ENCODE data around the gene MMP12. TPM values are rescaled to one million over a fixed set of nuclear protein-coding genes. Genes with fewer than 3 reads are reported as not detected.

MMP12 gene
- total and polyA plus RNA-seq, 4 donors = 0.09 TPM; not detected in 3

- no peaks in the 10 kb centered on the region for H3K27me3 ChIP-seq (ENCODE audit: control insufficient read depth, insufficient read depth, low read length)
- DNase-seq (ENCODE audit: low read depth in 4 of 6, low spot score in 6 of 6) = no peak
- no peaks in the 10 kb centered on the region for H3K36me3 ChIP-seq (ENCODE audit: control insufficient read depth, insufficient read depth, low read length)
- H3K4me1 ChIP-seq (ENCODE audit: control insufficient read depth, insufficient read depth, low read length) = no peaks in the 10 kb centered on the region
- no peak overlapping the region for H3K4me3 ChIP-seq (ENCODE audit: low read depth, low read length)
- no peaks in the 10 kb centered on the region for H3K9me3 ChIP-seq (ENCODE audit: control insufficient read depth, insufficient read depth, low read length)
- WGBS (ENCODE audit: insufficient coverage) = 86% methylated on average over 1 of the region's 2 CpGs
- no peak overlapping the region for H3K27ac ChIP-seq (ENCODE audit: low read depth, low read length)
Measured at GRCh38 chr11:102853956-102854355, 20.8 kb downstream of the MMP12 start.

- H3K27me3 ChIP-seq (ENCODE audit: control insufficient read depth, insufficient read depth, low read length) = no peaks in the 10 kb centered on the region
- no peak for DNase-seq (ENCODE audit: low read depth in 4 of 6, low spot score in 6 of 6)
- no peaks in the 10 kb centered on the region for H3K4me1 ChIP-seq (ENCODE audit: control insufficient read depth, insufficient read depth, low read length)
- no peak overlapping the region for H3K4me3 ChIP-seq (ENCODE audit: low read depth, low read length)
- H3K36me3 ChIP-seq (ENCODE audit: control insufficient read depth, insufficient read depth, low read length) = no peaks in the 10 kb centered on the region
- H3K27ac ChIP-seq (ENCODE audit: low read depth, low read length) = no peak overlapping the region
- no peaks in the 10 kb centered on the region for H3K9me3 ChIP-seq (ENCODE audit: control insufficient read depth, insufficient read depth, low read length)
- WGBS (ENCODE audit: insufficient coverage) = no CpG with 5 or more reads among the region's 3 CpGs
Measured at GRCh38 chr11:102853055-102853454, 21.7 kb downstream of the MMP12 start.

- Histone ChIP-seq H3K9me3 (ENCODE audit: control insufficient read depth, insufficient read depth, low read length) (no peaks in the 10 kb centered on the region), H3K4me3 (ENCODE audit: low read depth, low read length) (no peak overlapping the region), H3K27ac (ENCODE audit: low read depth, low read length) (no peak overlapping the region), H3K36me3 (ENCODE audit: control insufficient read depth, insufficient read depth, low read length) (no peaks in the 10 kb centered on the region), H3K27me3 (ENCODE audit: control insufficient read depth, insufficient read depth, low read length) (no peaks in the 10 kb centered on the region), H3K4me1 (ENCODE audit: control insufficient read depth, insufficient read depth, low read length) (no peaks in the 10 kb centered on the region)
- 98% methylated on average over 4 of the region's 7 CpGs for WGBS (ENCODE audit: insufficient coverage)
- peak in 1 of 6 donors; percentile 18 for DNase-seq (ENCODE audit: low read depth in 4 of 6, low spot score in 6 of 6)
Measured at GRCh38 chr11:102850973-102851745, 23.6 kb downstream of the MMP12 start.

GRCh38 chr11:102849311-102849710 is 25.5 kb downstream of the MMP12 start:
- no peaks in the 10 kb centered on the region for H3K27me3 ChIP-seq (ENCODE audit: control insufficient read depth, insufficient read depth, low read length)
- H3K9me3 ChIP-seq (ENCODE audit: control insufficient read depth, insufficient read depth, low read length) = no peaks in the 10 kb centered on the region
- H3K4me1 ChIP-seq (ENCODE audit: control insufficient read depth, insufficient read depth, low read length) = no peaks in the 10 kb centered on the region
- no peaks in the 10 kb centered on the region for H3K36me3 ChIP-seq (ENCODE audit: control insufficient read depth, insufficient read depth, low read length)
- no CpG with 5 or more reads among the region's 1 CpG for WGBS (ENCODE audit: insufficient coverage)
- peak in 1 of 6 donors; percentile 12 for DNase-seq (ENCODE audit: low read depth in 4 of 6, low spot score in 6 of 6)
- H3K4me3 ChIP-seq (ENCODE audit: low read depth, low read length) = no peak overlapping the region
- H3K27ac ChIP-seq (ENCODE audit: low read depth, low read length) = no peak overlapping the region

- DNase-seq (ENCODE audit: low read depth in 4 of 6, low spot score in 6 of 6) = no peak
- Histone ChIP-seq H3K4me3 (ENCODE audit: low read depth, low read length) (no peak overlapping the region), H3K27ac (ENCODE audit: low read depth, low read length) (no peak overlapping the region), H3K27me3 (ENCODE audit: control insufficient read depth, insufficient read depth, low read length) (no peaks in the 10 kb centered on the region), H3K9me3 (ENCODE audit: control insufficient read depth, insufficient read depth, low read length) (no peaks in the 10 kb centered on the region), H3K4me1 (ENCODE audit: control insufficient read depth, insufficient read depth, low read length) (no peaks in the 10 kb centered on the region), H3K36me3 (ENCODE audit: control insufficient read depth, insufficient read depth, low read length) (no peaks in the 10 kb centered on the region)
- WGBS (ENCODE audit: insufficient coverage) = 37% methylated on average over 2 of the region's 3 CpGs
Measured at GRCh38 chr11:102846292-102846691, 28.5 kb downstream of the MMP12 start.

- WGBS (ENCODE audit: insufficient coverage) = 91% methylated on average over 4 of the region's 4 CpGs
- Histone ChIP-seq H3K9me3 (ENCODE audit: control insufficient read depth, insufficient read depth, low read length) (no peaks in the 10 kb centered on the region), H3K4me1 (ENCODE audit: control insufficient read depth, insufficient read depth, low read length) (no peaks in the 10 kb centered on the region), H3K4me3 (ENCODE audit: low read depth, low read length) (no peak within 1 kb of the TSS), H3K27me3 (ENCODE audit: control insufficient read depth, insufficient read depth, low read length) (no peaks in the 10 kb centered on the region), H3K27ac (ENCODE audit: low read depth, low read length) (no peak within 1 kb of the TSS), H3K36me3 (ENCODE audit: control insufficient read depth, insufficient read depth, low read length) (no peaks in the 10 kb centered on the region)
- no peak for DNase-seq (ENCODE audit: low read depth in 4 of 6, low spot score in 6 of 6)
Measured at GRCh38 chr11:102843489-102843888, 31.3 kb downstream of the MMP12 start, which contains the start of gene MMP3. TSS of gene MMP3 (minus strand) at chr11:102843609. CDS start at chr11:102843546, 63 bp downstream.

- Histone ChIP-seq H3K4me1 (ENCODE audit: control insufficient read depth, insufficient read depth, low read length) (no peaks in the 10 kb centered on the region), H3K9me3 (ENCODE audit: control insufficient read depth, insufficient read depth, low read length) (no peaks in the 10 kb centered on the region), H3K27ac (ENCODE audit: low read depth, low read length) (no peak overlapping the region), H3K36me3 (ENCODE audit: control insufficient read depth, insufficient read depth, low read length) (no peaks in the 10 kb centered on the region), H3K4me3 (ENCODE audit: low read depth, low read length) (no peak overlapping the region), H3K27me3 (ENCODE audit: control insufficient read depth, insufficient read depth, low read length) (no peaks in the 10 kb centered on the region)
- WGBS (ENCODE audit: insufficient coverage) = no CpG with 5 or more reads among the region's 1 CpG
- DNase-seq (ENCODE audit: low read depth in 4 of 6, low spot score in 6 of 6) = no peak
Measured at GRCh38 chr11:102842930-102843329, 31.9 kb downstream of the MMP12 start.

GRCh38 chr11:102840018-102840417 is 34.8 kb downstream of the MMP12 start:
- H3K4me1 ChIP-seq (ENCODE audit: control insufficient read depth, insufficient read depth, low read length) = no peaks in the 10 kb centered on the region
- H3K36me3 ChIP-seq (ENCODE audit: control insufficient read depth, insufficient read depth, low read length) = no peaks in the 10 kb centered on the region
- DNase-seq (ENCODE audit: low read depth in 4 of 6, low spot score in 6 of 6) = no peak
- H3K27ac ChIP-seq (ENCODE audit: low read depth, low read length) = no peak overlapping the region
- H3K27me3 ChIP-seq (ENCODE audit: control insufficient read depth, insufficient read depth, low read length) = no peaks in the 10 kb centered on the region
- H3K9me3 ChIP-seq (ENCODE audit: control insufficient read depth, insufficient read depth, low read length) = no peaks in the 10 kb centered on the region
- 17% methylated on average over 1 of the region's 5 CpGs for WGBS (ENCODE audit: insufficient coverage)
- H3K4me3 ChIP-seq (ENCODE audit: low read depth, low read length) = no peak overlapping the region

GRCh38 chr11:102837646-102838045 is 37.1 kb downstream of the MMP12 start:
- Histone ChIP-seq H3K36me3 (ENCODE audit: control insufficient read depth, insufficient read depth, low read length) (no peaks in the 10 kb centered on the region), H3K4me1 (ENCODE audit: control insufficient read depth, insufficient read depth, low read length) (no peaks in the 10 kb centered on the region), H3K27ac (ENCODE audit: low read depth, low read length) (no peak overlapping the region), H3K9me3 (ENCODE audit: control insufficient read depth, insufficient read depth, low read length) (no peaks in the 10 kb centered on the region), H3K4me3 (ENCODE audit: low read depth, low read length) (no peak overlapping the region), H3K27me3 (ENCODE audit: control insufficient read depth, insufficient read depth, low read length) (no peaks in the 10 kb centered on the region)
- WGBS (ENCODE audit: insufficient coverage) = 94% methylated on average over 2 of the region's 2 CpGs
- no peak for DNase-seq (ENCODE audit: low read depth in 4 of 6, low spot score in 6 of 6)

- no CpG with 5 or more reads among the region's 2 CpGs for WGBS (ENCODE audit: insufficient coverage)
- Histone ChIP-seq H3K4me3 (ENCODE audit: low read depth, low read length) (no peak overlapping the region), H3K27me3 (ENCODE audit: control insufficient read depth, insufficient read depth, low read length) (no peaks in the 10 kb centered on the region), H3K9me3 (ENCODE audit: control insufficient read depth, insufficient read depth, low read length) (no peaks in the 10 kb centered on the region), H3K27ac (ENCODE audit: low read depth, low read length) (no peak overlapping the region), H3K36me3 (ENCODE audit: control insufficient read depth, insufficient read depth, low read length) (no peaks in the 10 kb centered on the region), H3K4me1 (ENCODE audit: control insufficient read depth, insufficient read depth, low read length) (no peaks in the 10 kb centered on the region)
- DNase-seq (ENCODE audit: low read depth in 4 of 6, low spot score in 6 of 6) = no peak
Measured at GRCh38 chr11:102837156-102837555, 37.6 kb downstream of the MMP12 start.
